Neural cell (in vitro differentiated cells): ENCODE results near the gene STUM.

Experiments
- CTCF ChIP-seq: fragments of 450-650 bp; IDR thresholded peaks from 2 replicates; pipeline ENCODE4 v1.5.1; 2014; ENCODE audit warnings: antibody characterized with exemption, mild to moderate bottlenecking, moderate library complexity; ENCODE audit not compliant: poor library complexity, severe bottlenecking
- EP300 ChIP-seq: fragments of 450-650 bp; conservative IDR thresholded peaks from 2 replicates; pipeline ENCODE4 v1.6.1; 2014; ENCODE audit warnings: antibody characterized with exemption, mild to moderate bottlenecking, moderate library complexity; ENCODE audit not compliant: poor library complexity, severe bottlenecking
- EZH2 ChIP-seq: fragments of 200-600, 300-800 bp; shearing (Covaris generic), sonication (generic); IDR thresholded peaks from 2 replicates; pipeline ENCODE4 v1.6.1; 2014; ENCODE audit warnings: antibody characterized with exemption, low read length, borderline replicate concordance, mild to moderate bottlenecking; ENCODE audit not compliant: insufficient read depth, poor library complexity, severe bottlenecking
- MXI1 ChIP-seq: fragments of 450-650 bp; conservative IDR thresholded peaks from 2 replicates; pipeline ENCODE4 v1.6.1; 2014; ENCODE audit warnings: antibody characterized with exemption, mild to moderate bottlenecking; ENCODE audit not compliant: poor library complexity, severe bottlenecking
- POLR2AphosphoS5 ChIP-seq: IDR thresholded peaks from 2 replicates; pipeline ENCODE4 v1.6.1; 2012
- RAD21 ChIP-seq: fragments of 450-650 bp; conservative IDR thresholded peaks from 2 replicates; pipeline ENCODE4 v1.6.1; 2014; ENCODE audit warnings: antibody characterized with exemption, mild to moderate bottlenecking, moderate library complexity
- SMC3 ChIP-seq: fragments of 450-650 bp; conservative IDR thresholded peaks from 2 replicates; pipeline ENCODE4 v1.6.1; 2014; ENCODE audit warnings: antibody characterized with exemption, mild to moderate bottlenecking, moderate library complexity; ENCODE audit not compliant: poor library complexity
- TAF1 ChIP-seq: IDR thresholded peaks from 2 replicates; pipeline ENCODE4 v1.6.1; 2012; ENCODE audit warnings: low read depth
- TF ChIP-seq, protein P1 (sequence below): IDR thresholded peaks from 2 replicates; pipeline ENCODE4 v1.6.1; 2012; ENCODE audit warnings: borderline replicate concordance

DNA sequence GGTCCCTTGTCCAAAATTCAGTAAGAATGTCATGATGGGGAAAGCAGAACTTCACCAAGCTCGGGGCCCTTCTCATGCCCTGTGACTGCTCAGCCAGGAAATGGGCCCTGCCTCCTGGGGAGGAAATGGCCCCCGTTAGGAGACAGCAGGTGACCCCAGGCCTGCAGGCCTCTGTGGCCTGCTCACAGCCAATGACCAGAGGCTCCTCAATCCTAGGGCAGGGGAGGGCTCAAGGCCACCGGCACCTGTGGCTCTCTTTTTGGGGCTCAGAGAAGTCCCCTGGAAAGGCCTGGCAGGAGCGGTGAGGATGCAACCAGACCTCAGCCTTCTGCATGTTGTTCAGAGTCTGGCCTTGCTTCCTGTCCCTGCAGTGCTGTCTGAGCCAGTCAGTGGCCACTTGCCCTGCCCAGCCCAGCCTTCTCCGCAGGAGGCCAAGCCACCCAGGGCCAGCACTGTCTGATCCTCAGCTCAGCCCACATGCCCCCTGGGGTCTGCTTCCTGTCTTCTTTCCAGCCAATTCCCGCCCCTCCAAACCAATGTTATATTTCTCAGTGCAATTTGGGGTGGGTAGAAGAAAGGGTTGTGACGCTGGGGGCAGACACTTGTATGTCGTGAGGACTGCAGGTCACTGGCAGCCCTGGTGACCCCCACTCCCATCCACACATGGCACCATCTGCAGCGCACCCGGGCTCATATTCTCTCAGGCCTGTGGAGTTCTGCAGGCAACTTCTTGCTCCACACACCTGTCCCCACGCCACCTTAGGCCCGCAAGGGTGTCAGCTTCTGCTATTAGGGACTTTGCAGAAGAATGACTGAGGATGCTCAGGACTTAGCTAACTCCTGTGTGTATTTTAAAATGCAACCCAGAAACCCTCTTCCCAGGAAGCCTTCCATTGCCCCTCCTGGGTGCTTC is 106.9 kb downstream of the STUM start:
- TF ChIP-seq POLR2AphosphoS5, result no peak
- TF ChIP-seq CTCF, result no peak
- TF ChIP-seq, protein P1, sequence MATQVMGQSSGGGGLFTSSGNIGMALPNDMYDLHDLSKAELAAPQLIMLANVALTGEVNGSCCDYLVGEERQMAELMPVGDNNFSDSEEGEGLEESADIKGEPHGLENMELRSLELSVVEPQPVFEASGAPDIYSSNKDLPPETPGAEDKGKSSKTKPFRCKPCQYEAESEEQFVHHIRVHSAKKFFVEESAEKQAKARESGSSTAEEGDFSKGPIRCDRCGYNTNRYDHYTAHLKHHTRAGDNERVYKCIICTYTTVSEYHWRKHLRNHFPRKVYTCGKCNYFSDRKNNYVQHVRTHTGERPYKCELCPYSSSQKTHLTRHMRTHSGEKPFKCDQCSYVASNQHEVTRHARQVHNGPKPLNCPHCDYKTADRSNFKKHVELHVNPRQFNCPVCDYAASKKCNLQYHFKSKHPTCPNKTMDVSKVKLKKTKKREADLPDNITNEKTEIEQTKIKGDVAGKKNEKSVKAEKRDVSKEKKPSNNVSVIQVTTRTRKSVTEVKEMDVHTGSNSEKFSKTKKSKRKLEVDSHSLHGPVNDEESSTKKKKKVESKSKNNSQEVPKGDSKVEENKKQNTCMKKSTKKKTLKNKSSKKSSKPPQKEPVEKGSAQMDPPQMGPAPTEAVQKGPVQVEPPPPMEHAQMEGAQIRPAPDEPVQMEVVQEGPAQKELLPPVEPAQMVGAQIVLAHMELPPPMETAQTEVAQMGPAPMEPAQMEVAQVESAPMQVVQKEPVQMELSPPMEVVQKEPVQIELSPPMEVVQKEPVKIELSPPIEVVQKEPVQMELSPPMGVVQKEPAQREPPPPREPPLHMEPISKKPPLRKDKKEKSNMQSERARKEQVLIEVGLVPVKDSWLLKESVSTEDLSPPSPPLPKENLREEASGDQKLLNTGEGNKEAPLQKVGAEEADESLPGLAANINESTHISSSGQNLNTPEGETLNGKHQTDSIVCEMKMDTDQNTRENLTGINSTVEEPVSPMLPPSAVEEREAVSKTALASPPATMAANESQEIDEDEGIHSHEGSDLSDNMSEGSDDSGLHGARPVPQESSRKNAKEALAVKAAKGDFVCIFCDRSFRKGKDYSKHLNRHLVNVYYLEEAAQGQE, result no peak
- TF ChIP-seq SMC3, result no peak
- no peak for TF ChIP-seq RAD21
- no peak for TF ChIP-seq EP300
- no peak for TF ChIP-seq EZH2
- TF ChIP-seq MXI1, result no peak
- no peak for TF ChIP-seq TAF1
